NCI-H446 treated with DMSO at 0.1 percent for 48 hours (cell line): ENCODE measurements around the gene EXOSC10.
A peak's percentile ranks its signal among the peaks of the same experiment; 100 is the strongest.
"Not testable (repeated sequence)": the region's sequence is repeated elsewhere in the genome, so short reads cannot be mapped to it uniquely, and the experiment has no call there.

Source experiments
- DNase-seq: peaks from one replicate; lab custom pipeline; 2025; lab: John Stamatoyannopoulos, UW

The EXOSC10 gene

GRCh38 chr1:11044086-11044848 lies 55.4 kb downstream of the EXOSC10 start:
- DNase-seq = no peak

- DNase-seq = no peak
Measured at GRCh38 chr1:11042995-11043874, 56.4 kb downstream of the EXOSC10 start.

GRCh38 chr1:11042065-11042464 lies 57.6 kb downstream of the EXOSC10 start:
- DNase-seq = no peak

- DNase-seq = no peak
Measured at GRCh38 chr1:11041048-11041447, 58.6 kb downstream of the EXOSC10 start.

- not testable (repeated sequence) for DNase-seq
Measured at GRCh38 chr1:11040105-11040429, 59.6 kb downstream of the EXOSC10 start.

GRCh38 chr1:11039351-11040104 lies 60.1 kb downstream of the EXOSC10 start:
- no peak for DNase-seq

- DNase-seq = peak; percentile 59
Measured at GRCh38 chr1:11037740-11038182, 61.9 kb downstream of the EXOSC10 start.

GRCh38 chr1:11037019-11037739 lies 62.5 kb downstream of the EXOSC10 start:
- not testable (repeated sequence) for DNase-seq

GRCh38 chr1:11031624-11032262 lies 67.9 kb downstream of the EXOSC10 start:
- DNase-seq = no peak

GRCh38 chr1:11030865-11031264 lies 68.8 kb downstream of the EXOSC10 start:
- DNase-seq = no peak

- DNase-seq = no peak
Measured at GRCh38 chr1:11028018-11028417, 71.7 kb downstream of the EXOSC10 start.

GRCh38 chr1:11027316-11027715 lies 72.4 kb downstream of the EXOSC10 start:
- no peak for DNase-seq

GRCh38 chr1:11026903-11027302 lies 72.8 kb downstream of the EXOSC10 start:
- no peak for DNase-seq

GRCh38 chr1:11026052-11026451 lies 73.6 kb downstream of the EXOSC10 start:
- no peak for DNase-seq

- DNase-seq = no peak
Measured at GRCh38 chr1:11025618-11026017, 74.1 kb downstream of the EXOSC10 start.

GRCh38 chr1:11024874-11025203 lies 74.8 kb downstream of the EXOSC10 start:
- DNase-seq = no peak

- DNase-seq = no peak
Measured at GRCh38 chr1:11024154-11024873, 75.4 kb downstream of the EXOSC10 start.

- no peak for DNase-seq
Measured at GRCh38 chr1:11023201-11023600, 76.5 kb downstream of the EXOSC10 start.

- DNase-seq = no peak
Measured at GRCh38 chr1:11019971-11020370, 79.7 kb downstream of the EXOSC10 start.

GRCh38 chr1:11019358-11019757 lies 80.3 kb downstream of the EXOSC10 start:
- not testable (repeated sequence) for DNase-seq
